Testis (tissue), 3 donors: ENCODE results near the gene MYO15A. TPM values are rescaled to one million over a fixed set of nuclear protein-coding genes. Genes with fewer than 3 reads are reported as not detected.

Experiments
- DNase-seq: peaks from one replicate; pipeline ENCODE4 v3.0.0-alpha.2; 2019
- H3K27ac ChIP-seq, 2 donors: fragments of 200-600 bp; sonication (generic); one replicate each; pipeline ENCODE4 v1.5.1; 2019
- H3K27me3 ChIP-seq: fragments of 200-600 bp; sonication (generic); one replicate; pipeline ENCODE4 v1.5.1; 2019
- H3K36me3 ChIP-seq: fragments of 200-600 bp; sonication (generic); one replicate; pipeline ENCODE4 v1.5.1; 2017; ENCODE audit warnings: low read depth; ENCODE audit errors: missing control alignments
- H3K4me1 ChIP-seq: fragments of 200-600 bp; sonication (generic); one replicate; pipeline ENCODE4 v1.5.1; 2019
- H3K4me3 ChIP-seq, 2 donors: fragments of 200-600 bp; sonication (generic); one replicate each; pipeline ENCODE4 v1.5.1; 2017 to 2019
- H3K9me3 ChIP-seq: fragments of 200-600 bp; sonication (generic); one replicate; pipeline ENCODE4 v1.5.1; 2017
- CTCF ChIP-seq, 3 experiments: fragments of 450-650 bp in 2 of 3; fragments of 200-600 bp in 1 of 3; sonication (generic) in 1 of 3; IDR thresholded peaks; one replicate each; pipeline ENCODE4 v1.5.1; 2016 to 2019; ENCODE audit warnings: antibody characterized with exemption in 3 of 3, mild to moderate bottlenecking in 2 of 3, moderate library complexity in 1 of 3
- POLR2A ChIP-seq: fragments of 450-650 bp; IDR thresholded peaks from one replicate; pipeline ENCODE4 v1.6.1; 2017; ENCODE audit warnings: antibody characterized with exemption, mild to moderate bottlenecking, moderate library complexity
- WGBS, 2 donors: methylation state at CpG; one replicate each; pipeline ENCODE4 v1.1.5; 2018; 5-methylcytosine and 5-hydroxymethylcytosine counted together
- intact Hi-C: fragments of 100-400 bp; cut with DNase I; formaldehyde crosslinking; loops from one replicate; pipeline ENCODE4 v1.15.1; 2023; ENCODE audit warnings: low total_unique reads
- polyA plus RNA-seq: library from polyadenylated mRNA; stranded (reverse); fragments of 350-450 nt; fragmentation: Illumina TruSeq; extraction: RNeasy Lipid Tissue Mini Kit (QIAGEN cat#74804); gene quantifications from one replicate; pipeline ENCODE4 v1.2.3, GENCODE V29; 2014; ENCODE audit warnings: low read depth, low replicate concordance; ENCODE audit not compliant: insufficient read depth
- total RNA-seq, 2 donors: library from RNA; depleted of rRNA; stranded (reverse); fragments of >200 nt; gene quantifications; one replicate each; pipeline ENCODE4 v1.2.3, GENCODE V29; 2016

MYO15A gene
- total and polyA plus RNA-seq, 3 donors from 2014 or later: 18.6 to 30.2 (median 21.7) TPM

- WGBS, 2 donors: 0 to 1% methylated on average over 17 to 33 of the region's 33 CpGs
- DNase-seq: peak; percentile 84
- TF ChIP-seq CTCF (IDR thresholded peaks at IDR 0.05) (no peak), POLR2A (no peak)
- intact Hi-C loops: no loop called here
- Histone ChIP-seq H3K4me1 (peaks cover 31% of the 10 kb centered on the region), H3K27ac (peak overlapping the region; percentile 98 to 99), H3K4me3 (peak overlapping the region; percentile 90 to 94), H3K27me3 (no peaks in the 10 kb centered on the region), H3K9me3 (no peaks in the 10 kb centered on the region), H3K36me3 (no peaks in the 10 kb centered on the region)
Observed at GRCh38 chr17:18182978-18183333, 74.4 kb downstream of the MYO15A start.

- TF ChIP-seq CTCF (IDR thresholded peaks at IDR 0.05) (peak in 2 of 3 experiments; percentile 16 to 31), POLR2A (peak; percentile 72)
- H3K36me3 ChIP-seq: no peaks in the 10 kb centered on the region
- H3K4me1 ChIP-seq: peaks cover 37% of the 10 kb centered on the region
- intact Hi-C loops: no loop called here
- peak within 1 kb of the TSS; percentile 90 to 94 for H3K4me3 ChIP-seq
- H3K27me3 ChIP-seq: no peaks in the 10 kb centered on the region
- DNase-seq: peak; percentile 99
- H3K27ac ChIP-seq: peak within 1 kb of the TSS; percentile 98 to 99
- 1% methylated on average over 26 to 56 of the region's 98 CpGs for WGBS, 2 donors
- H3K9me3 ChIP-seq: no peaks in the 10 kb centered on the region
Observed at GRCh38 chr17:18183334-18184142, 75.0 kb downstream of the MYO15A start, which contains the start of gene ALKBH5. Gene ALKBH5, plus strand, starts transcription at chr17:18183828. Its CDS starts 416 bp downstream, at chr17:18184244.

- peak; percentile 54 for DNase-seq
- Histone ChIP-seq H3K4me3 (peak overlapping the region; percentile 90 to 94), H3K27me3 (no peaks in the 10 kb centered on the region), H3K27ac (peak overlapping the region; percentile 98 to 99), H3K9me3 (no peaks in the 10 kb centered on the region), H3K4me1 (peaks cover 37% of the 10 kb centered on the region), H3K36me3 (no peaks in the 10 kb centered on the region)
- intact Hi-C loops: no loop called here
- TF ChIP-seq CTCF (IDR thresholded peaks at IDR 0.05): no peak
- no peak for TF ChIP-seq POLR2A
- WGBS, 2 donors: 1% methylated on average over 92 of the region's 92 CpGs; no CpG with 5 or more reads in 1 of the 2 donors
Observed at GRCh38 chr17:18184143-18185031, 75.8 kb downstream of the MYO15A start.

- peaks cover 46% of the 10 kb centered on the region for H3K4me1 ChIP-seq
- WGBS, 2 donors: 4 to 9% methylated on average over 3 of the region's 3 CpGs
Observed at GRCh38 chr17:18185391-18185790, 76.8 kb downstream of the MYO15A start.

More at GRCh38 chr17:18185391-18185790, 76.8 kb downstream of the MYO15A start:
- Histone ChIP-seq H3K27me3 (no peaks in the 10 kb centered on the region), H3K36me3 (no peaks in the 10 kb centered on the region), H3K4me3 (peak overlapping the region; percentile 90 to 94), H3K9me3 (no peaks in the 10 kb centered on the region), H3K27ac (peak overlapping the region in 1 of 2 donors; percentile 99)
- no peak for DNase-seq
- TF ChIP-seq POLR2A: no peak
- no peak for TF ChIP-seq CTCF (IDR thresholded peaks at IDR 0.05)
- intact Hi-C loops: no loop called here
